GM12878 (cell line): ENCODE measurements around the gene TEKT2. TPM values are rescaled to one million over a fixed set of nuclear protein-coding genes. Genes with fewer than 3 reads are reported as not detected.
A peak's percentile ranks its signal among the peaks of the same experiment; 100 is the strongest.

Experiments used
- ATAC-seq: fragments of 200-7000 bp; cut with Tn5 transposase; 3 replicates; pipeline ENCODE4 v1.9.1; 2020; ENCODE audit warnings: mild to moderate bottlenecking, moderate library complexity
- BruUV-seq: library from RNA; stranded (reverse); fragments of 400-500 nt; replicated peaks from 2 replicates; lab custom pipeline; 2021; lab: Mats Ljungman, UMichigan
- CTCF ChIA-PET: fragments of 300-600 bp; sonication (Branson Sonifier 250); formaldehyde crosslinking; extraction: SDS; loops from one replicate; lab custom pipeline; 2021; ENCODE audit warnings: inconsistent platforms; lab: Yijun Ruan, JAX
- POLR2A ChIA-PET: fragments of 350-600 bp; formaldehyde crosslinking; extraction: SDS; loops from one replicate; lab custom pipeline; 2021; ENCODE audit warnings: inconsistent platforms; lab: Charles Lee
- RAD21 ChIA-PET: fragments of 300-600 bp; sonication (Branson Sonifier 250); formaldehyde crosslinking; loops from one replicate; lab custom pipeline; 2023; ENCODE audit warnings: antibody characterized with exemption; ENCODE audit not compliant: unreplicated experiment; lab: Charles Lee
- SMC1A ChIA-PET: fragments of 300-600 bp; sonication (Branson Sonifier 250); formaldehyde crosslinking; loops from one replicate; lab custom pipeline; 2023; ENCODE audit not compliant: unreplicated experiment, uncharacterized antibody; lab: Charles Lee
- DNase-seq: peaks from one replicate; pipeline ENCODE4 v3.0.0-alpha.2; 2011; ENCODE audit warnings: low read depth, low spot score
- FAIRE-seq: peaks from 3 replicates; lab custom pipeline; 2011; peaks lifted over from hg19 to GRCh38; lab: Jason Lieb, UNC
- H2AFZ ChIP-seq: 2 replicates; pipeline ENCODE4 v1.6.0; 2011; ENCODE audit warnings: low read depth, low read length, control low read depth; ENCODE audit not compliant: control insufficient read depth
- H3K27ac ChIP-seq: 2 replicates; pipeline ENCODE4 v1.5.1; 2011; ENCODE audit warnings: control low read depth; ENCODE audit not compliant: control insufficient read depth, insufficient read depth
- H3K27me3 ChIP-seq, 2 experiments: replicated peaks in 1 of 2; 2 replicates each; pipeline versions ENCODE4 v1.6.0 to v1.6.1; 2011; ENCODE audit warnings: low read length in 1 of 2; ENCODE audit not compliant: control insufficient read depth in 2 of 2, insufficient read depth in 2 of 2
- H3K36me3 ChIP-seq, 2 experiments: 2 replicates each; pipeline ENCODE4 v1.5.1; 2011; ENCODE audit warnings: low read length in 1 of 2; ENCODE audit not compliant: control insufficient read depth in 2 of 2, insufficient read depth in 2 of 2
- H3K4me1 ChIP-seq: 2 replicates; pipeline ENCODE4 v1.6.1; 2011; ENCODE audit warnings: mild to moderate bottlenecking, low read length, moderate library complexity, mixed read lengths; ENCODE audit not compliant: control insufficient read depth, insufficient read depth
- H3K4me2 ChIP-seq: 2 replicates; pipeline ENCODE4 v1.6.0; 2011; ENCODE audit warnings: control low read depth; ENCODE audit not compliant: control insufficient read depth, insufficient read depth
- H3K4me3 ChIP-seq: fragments of 200-600 bp; sonication (generic); 2 replicates; pipeline ENCODE4 v1.5.1; 2016
- H3K79me2 ChIP-seq: 2 replicates; pipeline ENCODE4 v1.6.0; 2011; ENCODE audit warnings: low read length; ENCODE audit not compliant: control insufficient read depth, insufficient read depth
- H3K9ac ChIP-seq: 2 replicates; pipeline ENCODE4 v1.8.0; 2011; ENCODE audit warnings: low read length, control low read depth, mixed read lengths; ENCODE audit not compliant: control insufficient read depth, insufficient read depth
- H3K9me3 ChIP-seq: replicated peaks from 3 replicates; pipeline ENCODE4 v1.5.1; 2011; ENCODE audit warnings: mild to moderate bottlenecking, low read length; ENCODE audit not compliant: control insufficient read depth, insufficient read depth
- H4K20me1 ChIP-seq: 2 replicates; pipeline ENCODE4 v1.6.0; 2011; ENCODE audit not compliant: control insufficient read depth, insufficient read depth
- ASH2L ChIP-seq: fragments of 300-600, 200-600 bp; sonication (generic); IDR thresholded peaks from 2 replicates; pipeline ENCODE4 v1.6.1; 2017; ENCODE audit warnings: low read depth, mild to moderate bottlenecking, borderline replicate concordance
- BCL11A ChIP-seq: IDR thresholded peaks from 2 replicates; pipeline ENCODE4 v1.6.1; 2011; ENCODE audit warnings: low read depth, low read length
- IKZF1 ChIP-seq: fragments of 450-650 bp; conservative IDR thresholded peaks from 2 replicates; pipeline ENCODE4 v1.6.1; 2017; ENCODE audit warnings: antibody characterized with exemption, mild to moderate bottlenecking
- KDM1A ChIP-seq: fragments of 200-600 bp; sonication (generic); IDR thresholded peaks from 2 replicates; pipeline ENCODE4 v1.6.1; 2016; ENCODE audit warnings: borderline replicate concordance
- POLR2AphosphoS5 ChIP-seq: IDR thresholded peaks from 2 replicates; pipeline ENCODE4 v1.6.1; 2011; ENCODE audit warnings: mild to moderate bottlenecking, low read length, inconsistent platforms
- SMC3 ChIP-seq: IDR thresholded peaks from 2 replicates; pipeline ENCODE4 v1.6.1; 2011; ENCODE audit warnings: low read length, improper control_type of control experiment, borderline replicate concordance
- SREBF1 ChIP-seq: IDR thresholded peaks from 2 replicates; pipeline ENCODE4 v1.6.1; 2012; ENCODE audit warnings: mild to moderate bottlenecking, low read length
- WRNIP1 ChIP-seq: IDR thresholded peaks from 2 replicates; pipeline ENCODE4 v1.6.1; 2011; ENCODE audit warnings: low read depth, low read length, improper control_type of control experiment, borderline replicate concordance
- ZNF622 ChIP-seq: fragments of 450-650 bp; IDR thresholded peaks from 2 replicates; pipeline ENCODE4 v1.6.1; 2017; ENCODE audit warnings: mild to moderate bottlenecking, inconsistent platforms
- WGBS: methylation state at CpG from one replicate; pipeline ENCODE4 v1.1.6; 2016; ENCODE audit warnings: low lambda C conversion rate; ENCODE audit not compliant: insufficient replicate concordance, insufficient coverage; ENCODE audit errors: missing lambda C conversion rate; 5-methylcytosine and 5-hydroxymethylcytosine counted together
- in situ Hi-C: fragments of 300-500 bp; cut with MboI; formaldehyde crosslinking; loops from 9 replicates; pipeline ENCODE4 v1.14.3; 2018; ENCODE audit warnings: mixed read lengths
- intact Hi-C: fragments of 100-400 bp; cut with micrococcal nuclease; formaldehyde crosslinking; loops from one replicate; pipeline ENCODE4 v1.14.2; 2022; ENCODE audit not compliant: unreplicated experiment
- polyA plus RNA-seq, 11 experiments: library from polyadenylated mRNA; depleted of rRNA in 4 of 11; unstranded in 6 of 11; stranded (reverse) in 5 of 11; fragments of >200 nt; fragmentation: Nextera tagmentation in 4 of 11; fragmentation: Illumina TruSeq in 1 of 11; extraction: Ambion mirVana in 4 of 11; extraction: Trizol in 1 of 11; gene quantifications; 1 replicate in 1 of 11; 2 replicates in 10 of 11; pipeline versions ENCODE4 v1.2.1 to v1.2.3, GENCODE V29; 2011 to 2016; ENCODE audit warnings: inconsistent platforms in 2 of 11, missing spikeins in 2 of 11, low read depth in 1 of 11
- total RNA-seq, 4 experiments: library from RNA; depleted of rRNA in 3 of 4; stranded (reverse); fragments of >200 nt in 3 of 4; fragmentation: Illumina TruSeq in 1 of 4; extraction: Trizol in 1 of 4; gene quantifications; 2 replicates each; pipeline versions ENCODE4 v1.2.1 to v1.2.3, GENCODE V29; 2013 to 2021
- TF ChIP-seq, protein P1 (sequence below): IDR thresholded peaks from 2 replicates; pipeline ENCODE4 v1.6.1; 2012; ENCODE audit warnings: low read depth, low read length, improper control_type of control experiment
- TF ChIP-seq, protein P2 (sequence below): fragments of 450-650 bp; IDR thresholded peaks from 2 replicates; pipeline ENCODE4 v1.6.1; 2014; ENCODE audit warnings: mild to moderate bottlenecking
- TF ChIP-seq, protein P3 (sequence below): IDR thresholded peaks from 2 replicates; pipeline ENCODE4 v1.6.1; 2011; ENCODE audit warnings: borderline replicate concordance, low read depth, mild to moderate bottlenecking, moderate library complexity, low read length; ENCODE audit not compliant: insufficient read depth, poor library complexity, severe bottlenecking
- TF ChIP-seq, protein P4 (sequence below): IDR thresholded peaks from 2 replicates; pipeline ENCODE4 v1.6.1; 2011; ENCODE audit warnings: low read depth, low read length, improper control_type of control experiment, borderline replicate concordance

Gene TEKT2
- total and polyA plus RNA-seq, 10 of the 15 experiments (the other 5 are each of a cell fraction or from before 2014, with no cell fraction given) = 0.07 to 0.13 TPM; not detected in 8

DNA sequence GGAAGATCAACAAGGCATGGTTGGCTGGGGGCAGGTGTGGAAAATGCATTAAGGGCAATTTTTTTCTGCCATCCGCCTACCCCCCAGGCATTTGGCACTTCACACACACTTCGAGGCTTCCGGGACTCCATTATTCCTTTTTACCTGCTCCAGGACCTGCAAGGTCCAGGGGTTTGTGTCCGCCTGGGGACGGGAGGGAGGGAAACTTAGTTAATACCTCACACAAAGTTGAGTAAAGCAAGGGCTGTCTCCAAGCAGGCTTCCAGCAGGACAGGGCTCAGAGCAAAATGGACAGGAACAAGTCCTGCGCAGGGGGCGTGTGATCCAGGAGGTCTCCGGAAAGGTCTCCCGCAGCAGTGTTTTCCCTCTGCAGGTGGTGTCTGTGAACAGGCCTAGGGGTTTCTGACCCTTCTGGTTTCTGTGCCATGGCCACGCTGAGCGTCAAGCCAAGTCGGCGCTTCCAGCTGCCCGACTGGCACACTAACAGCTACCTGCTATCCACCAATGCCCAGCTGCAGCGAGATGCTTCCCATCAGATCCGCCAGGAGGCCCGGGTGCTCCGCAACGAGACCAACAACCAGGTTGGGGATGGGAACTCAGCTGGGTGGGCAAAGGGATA is 712 bp downstream of the TEKT2 start:
- no peaks in the 10 kb centered on the region for H3K9me3 ChIP-seq
- in situ Hi-C loops (no loop called here), intact Hi-C loops (loop anchor here (5.0 to 10.0 kb wide), 2 partner anchors 200 to 227 kb away; partner anchors contain the start of gene AGO1)
- no peak overlapping the region for H3K9ac ChIP-seq
- no peaks in the 10 kb centered on the region; a peak in 1 of 4 replicates for H3K27me3 ChIP-seq
- H3K4me2 ChIP-seq = peak overlapping the region; percentile 39; the same call in 1 of the 2 replicates
- TF ChIP-seq ZNF622 (no peak), SREBF1 (no peak)
- TF ChIP-seq, protein P1, sequence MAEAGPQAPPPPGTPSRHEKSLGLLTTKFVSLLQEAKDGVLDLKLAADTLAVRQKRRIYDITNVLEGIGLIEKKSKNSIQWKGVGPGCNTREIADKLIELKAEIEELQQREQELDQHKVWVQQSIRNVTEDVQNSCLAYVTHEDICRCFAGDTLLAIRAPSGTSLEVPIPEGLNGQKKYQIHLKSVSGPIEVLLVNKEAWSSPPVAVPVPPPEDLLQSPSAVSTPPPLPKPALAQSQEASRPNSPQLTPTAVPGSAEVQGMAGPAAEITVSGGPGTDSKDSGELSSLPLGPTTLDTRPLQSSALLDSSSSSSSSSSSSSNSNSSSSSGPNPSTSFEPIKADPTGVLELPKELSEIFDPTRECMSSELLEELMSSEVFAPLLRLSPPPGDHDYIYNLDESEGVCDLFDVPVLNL = no peak
- ChIA-PET POLR2A (no interaction called here), CTCF (no interaction called here), SMC1A (no interaction called here), RAD21 (no interaction called here)
- H3K4me1 ChIP-seq = no peaks in the 10 kb centered on the region; the same call in 1 of the 2 replicates
- ATAC-seq (no peak), FAIRE-seq (no peak), DNase-seq (no peak)
- H3K4me3 ChIP-seq = 0 out of 2 replicates have a peak overlapping the region, but pooled peaks have one; percentile 32
- peak overlapping the region; percentile 4 for H2AFZ ChIP-seq
- BruUV-seq = no TSS peak
- no peaks in the 10 kb centered on the region for H4K20me1 ChIP-seq
- WGBS = 72% methylated on average over 19 of the region's 19 CpGs
- H3K27ac ChIP-seq = no peak overlapping the region
- H3K36me3 ChIP-seq = no peaks in the 10 kb centered on the region
- H3K79me2 ChIP-seq = peaks cover 9% of the 10 kb centered on the region

DNA sequence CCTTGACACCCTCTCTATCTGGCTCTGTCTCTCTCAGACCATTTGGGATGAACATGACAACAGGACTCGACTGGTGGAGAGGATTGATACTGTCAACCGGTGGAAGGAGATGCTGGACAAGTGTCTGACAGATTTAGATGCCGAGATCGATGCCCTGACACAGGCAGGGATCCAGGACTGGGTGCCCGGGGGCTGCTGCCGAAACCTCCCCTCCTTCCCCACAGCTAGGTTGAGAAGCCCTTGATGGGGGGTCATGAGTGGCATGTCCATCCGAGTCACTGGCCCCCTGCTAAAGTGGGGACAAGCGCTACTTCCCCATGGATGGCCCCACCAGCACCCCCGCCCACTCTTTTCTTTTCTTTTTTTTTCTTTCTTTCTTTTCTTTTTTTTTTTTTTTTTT is 1.2 kb downstream of the TEKT2 start:
- Histone ChIP-seq H3K9me3 (no peaks in the 10 kb centered on the region), H4K20me1 (no peaks in the 10 kb centered on the region), H3K27me3 (no peaks in the 10 kb centered on the region; a peak in 1 of 4 replicates), H3K79me2 (peaks cover 14% of the 10 kb centered on the region), H3K4me2 (no peak overlapping the region), H3K4me3 (no peak overlapping the region), H3K36me3 (no peaks in the 10 kb centered on the region), H2AFZ (no peak overlapping the region), H3K4me1 (no peaks in the 10 kb centered on the region; the same call in 1 of the 2 replicates), H3K9ac (no peak overlapping the region), H3K27ac (no peak overlapping the region)
- CTCF ChIA-PET = no interaction called here
- WGBS = 79% methylated on average over 9 of the region's 9 CpGs
- POLR2A ChIA-PET = no interaction called here
- BruUV-seq = no TSS peak
- DNase-seq (no peak), FAIRE-seq (no peak), ATAC-seq (no peak)
- SMC1A ChIA-PET = no interaction called here
- intact Hi-C loops (loop anchor here (5.0 to 10.0 kb wide), 2 partner anchors 200 to 228 kb away; partner anchors contain the start of gene AGO1), in situ Hi-C loops (no loop called here)
- RAD21 ChIA-PET = no interaction called here
- TF ChIP-seq WRNIP1 (no peak), IKZF1 (no peak), ASH2L (no peak), BCL11A (no peak), KDM1A (no peak), POLR2AphosphoS5 (no peak), SMC3 (no peak)
- TF ChIP-seq, protein P2, sequence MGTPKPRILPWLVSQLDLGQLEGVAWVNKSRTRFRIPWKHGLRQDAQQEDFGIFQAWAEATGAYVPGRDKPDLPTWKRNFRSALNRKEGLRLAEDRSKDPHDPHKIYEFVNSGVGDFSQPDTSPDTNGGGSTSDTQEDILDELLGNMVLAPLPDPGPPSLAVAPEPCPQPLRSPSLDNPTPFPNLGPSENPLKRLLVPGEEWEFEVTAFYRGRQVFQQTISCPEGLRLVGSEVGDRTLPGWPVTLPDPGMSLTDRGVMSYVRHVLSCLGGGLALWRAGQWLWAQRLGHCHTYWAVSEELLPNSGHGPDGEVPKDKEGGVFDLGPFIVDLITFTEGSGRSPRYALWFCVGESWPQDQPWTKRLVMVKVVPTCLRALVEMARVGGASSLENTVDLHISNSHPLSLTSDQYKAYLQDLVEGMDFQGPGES = no peak
- TF ChIP-seq, protein P3, sequence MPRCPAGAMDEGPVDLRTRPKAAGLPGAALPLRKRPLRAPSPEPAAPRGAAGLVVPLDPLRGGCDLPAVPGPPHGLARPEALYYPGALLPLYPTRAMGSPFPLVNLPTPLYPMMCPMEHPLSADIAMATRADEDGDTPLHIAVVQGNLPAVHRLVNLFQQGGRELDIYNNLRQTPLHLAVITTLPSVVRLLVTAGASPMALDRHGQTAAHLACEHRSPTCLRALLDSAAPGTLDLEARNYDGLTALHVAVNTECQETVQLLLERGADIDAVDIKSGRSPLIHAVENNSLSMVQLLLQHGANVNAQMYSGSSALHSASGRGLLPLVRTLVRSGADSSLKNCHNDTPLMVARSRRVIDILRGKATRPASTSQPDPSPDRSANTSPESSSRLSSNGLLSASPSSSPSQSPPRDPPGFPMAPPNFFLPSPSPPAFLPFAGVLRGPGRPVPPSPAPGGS = no peak
- TF ChIP-seq, protein P4, sequence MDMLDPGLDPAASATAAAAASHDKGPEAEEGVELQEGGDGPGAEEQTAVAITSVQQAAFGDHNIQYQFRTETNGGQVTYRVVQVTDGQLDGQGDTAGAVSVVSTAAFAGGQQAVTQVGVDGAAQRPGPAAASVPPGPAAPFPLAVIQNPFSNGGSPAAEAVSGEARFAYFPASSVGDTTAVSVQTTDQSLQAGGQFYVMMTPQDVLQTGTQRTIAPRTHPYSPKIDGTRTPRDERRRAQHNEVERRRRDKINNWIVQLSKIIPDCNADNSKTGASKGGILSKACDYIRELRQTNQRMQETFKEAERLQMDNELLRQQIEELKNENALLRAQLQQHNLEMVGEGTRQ = no peak
